Osteoblast (primary cell): ENCODE measurements around the gene AK8. TPM values are rescaled to one million over a fixed set of nuclear protein-coding genes. Genes with fewer than 3 reads are reported as not detected.

ENCODE experiments used
- DNase-seq: peaks from one replicate; pipeline ENCODE4 v3.0.0; 2011; ENCODE audit warnings: low spot score, mixed read lengths; ENCODE audit not compliant: insufficient read length; ENCODE audit errors: missing footprints
- H2AFZ ChIP-seq: 2 replicates; pipeline ENCODE4 v1.6.0; 2011; ENCODE audit warnings: mild to moderate bottlenecking, low read length
- H3K27ac ChIP-seq: 2 replicates; pipeline ENCODE4 v1.5.1; 2011; ENCODE audit warnings: mild to moderate bottlenecking, low read depth, low read length, moderate library complexity
- H3K27me3 ChIP-seq: 2 replicates; pipeline ENCODE4 v1.6.0; 2012; ENCODE audit warnings: mild to moderate bottlenecking, control low read depth, inconsistent platforms, low read length, moderate library complexity; ENCODE audit not compliant: insufficient read depth
- H3K36me3 ChIP-seq: 2 replicates; pipeline ENCODE4 v1.5.1; 2011; ENCODE audit warnings: mild to moderate bottlenecking, low read length, control low read depth, moderate library complexity; ENCODE audit not compliant: insufficient read depth
- H3K4me1 ChIP-seq: 2 replicates; pipeline ENCODE4 v1.5.1; 2011; ENCODE audit warnings: mild to moderate bottlenecking, low read length, control low read depth, moderate library complexity; ENCODE audit not compliant: insufficient read depth
- H3K4me2 ChIP-seq: 2 replicates; pipeline ENCODE4 v1.6.0; 2011; ENCODE audit warnings: mild to moderate bottlenecking, low read length; ENCODE audit not compliant: insufficient read depth
- H3K4me3 ChIP-seq: fragments of 200-600 bp; sonication (generic); 3 replicates; pipeline ENCODE4 v1.5.1; 2012; ENCODE audit warnings: mild to moderate bottlenecking, low read length, inconsistent platforms; ENCODE audit not compliant: insufficient read depth
- H3K79me2 ChIP-seq: 2 replicates; pipeline ENCODE4 v1.6.0; 2012; ENCODE audit warnings: mild to moderate bottlenecking, low read length, control low read depth, inconsistent platforms; ENCODE audit not compliant: insufficient read depth
- H3K9me3 ChIP-seq: 2 replicates; pipeline ENCODE4 v1.5.1; 2011; ENCODE audit warnings: low read depth, low read length, control low read depth
- H4K20me1 ChIP-seq: 2 replicates; pipeline ENCODE4 v1.6.0; 2012; ENCODE audit warnings: mild to moderate bottlenecking, low read length, control low read depth; ENCODE audit not compliant: insufficient read depth
- total RNA-seq: library from RNA; depleted of rRNA; stranded (reverse); fragments of >200 nt; gene quantifications from 2 replicates; pipeline ENCODE4 v1.2.3, GENCODE V29; 2012
- TF ChIP-seq, protein P1 (sequence below): IDR thresholded peaks from 2 replicates; pipeline ENCODE4 v1.5.1; 2011; ENCODE audit warnings: mild to moderate bottlenecking, low read depth, low read length, moderate library complexity; ENCODE audit errors: extremely low read depth

The AK8 gene
- total RNA-seq, 1 donor: 1.1 TPM

- Histone ChIP-seq H3K27me3 (no peaks in the 10 kb centered on the region), H3K4me2 (no peak overlapping the region), H3K79me2 (no peaks in the 10 kb centered on the region), H4K20me1 (no peaks in the 10 kb centered on the region), H3K4me3 (no peak overlapping the region), H3K36me3 (no peaks in the 10 kb centered on the region), H2AFZ (no peak overlapping the region), H3K27ac (no peak overlapping the region), H3K9me3 (peaks cover 10% of the 10 kb centered on the region), H3K4me1 (no peaks in the 10 kb centered on the region)
- TF ChIP-seq, protein P1, sequence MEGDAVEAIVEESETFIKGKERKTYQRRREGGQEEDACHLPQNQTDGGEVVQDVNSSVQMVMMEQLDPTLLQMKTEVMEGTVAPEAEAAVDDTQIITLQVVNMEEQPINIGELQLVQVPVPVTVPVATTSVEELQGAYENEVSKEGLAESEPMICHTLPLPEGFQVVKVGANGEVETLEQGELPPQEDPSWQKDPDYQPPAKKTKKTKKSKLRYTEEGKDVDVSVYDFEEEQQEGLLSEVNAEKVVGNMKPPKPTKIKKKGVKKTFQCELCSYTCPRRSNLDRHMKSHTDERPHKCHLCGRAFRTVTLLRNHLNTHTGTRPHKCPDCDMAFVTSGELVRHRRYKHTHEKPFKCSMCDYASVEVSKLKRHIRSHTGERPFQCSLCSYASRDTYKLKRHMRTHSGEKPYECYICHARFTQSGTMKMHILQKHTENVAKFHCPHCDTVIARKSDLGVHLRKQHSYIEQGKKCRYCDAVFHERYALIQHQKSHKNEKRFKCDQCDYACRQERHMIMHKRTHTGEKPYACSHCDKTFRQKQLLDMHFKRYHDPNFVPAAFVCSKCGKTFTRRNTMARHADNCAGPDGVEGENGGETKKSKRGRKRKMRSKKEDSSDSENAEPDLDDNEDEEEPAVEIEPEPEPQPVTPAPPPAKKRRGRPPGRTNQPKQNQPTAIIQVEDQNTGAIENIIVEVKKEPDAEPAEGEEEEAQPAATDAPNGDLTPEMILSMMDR: no peak
- DNase-seq: no peak
Measured at GRCh38 chr9:132699956-132700355, 178.1 kb downstream of the AK8 start.

DNA sequence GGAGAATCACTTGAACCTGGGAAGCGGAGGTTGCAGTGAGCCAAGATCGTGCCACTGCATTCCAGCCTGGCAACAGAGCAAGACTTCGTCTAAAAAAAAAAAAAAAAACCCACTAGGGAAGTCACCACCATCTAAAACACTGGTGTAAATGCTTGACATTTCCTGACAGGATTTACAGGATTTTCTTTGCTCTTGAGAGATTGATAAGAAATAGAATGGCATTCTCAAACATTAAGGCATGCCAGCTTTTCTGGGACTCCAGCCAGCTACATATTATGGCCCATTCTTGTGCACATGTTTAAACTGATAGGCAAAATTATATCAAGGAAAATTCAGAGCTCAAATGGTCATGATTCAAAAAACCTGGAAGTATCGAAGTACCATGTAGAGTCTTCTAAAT lies 179.1 kb downstream of the AK8 start:
- H3K4me3 ChIP-seq: no peak overlapping the region
- no peaks in the 10 kb centered on the region for H3K4me1 ChIP-seq
- TF ChIP-seq, protein P1: no peak
- H3K27ac ChIP-seq: no peak overlapping the region
- H3K36me3 ChIP-seq: no peaks in the 10 kb centered on the region
- H2AFZ ChIP-seq: no peak overlapping the region
- H3K4me2 ChIP-seq: no peak overlapping the region
- H3K9me3 ChIP-seq: peaks cover 10% of the 10 kb centered on the region
- DNase-seq: no peak
- no peaks in the 10 kb centered on the region for H3K79me2 ChIP-seq
- no peaks in the 10 kb centered on the region for H4K20me1 ChIP-seq
- H3K27me3 ChIP-seq: no peaks in the 10 kb centered on the region

DNA sequence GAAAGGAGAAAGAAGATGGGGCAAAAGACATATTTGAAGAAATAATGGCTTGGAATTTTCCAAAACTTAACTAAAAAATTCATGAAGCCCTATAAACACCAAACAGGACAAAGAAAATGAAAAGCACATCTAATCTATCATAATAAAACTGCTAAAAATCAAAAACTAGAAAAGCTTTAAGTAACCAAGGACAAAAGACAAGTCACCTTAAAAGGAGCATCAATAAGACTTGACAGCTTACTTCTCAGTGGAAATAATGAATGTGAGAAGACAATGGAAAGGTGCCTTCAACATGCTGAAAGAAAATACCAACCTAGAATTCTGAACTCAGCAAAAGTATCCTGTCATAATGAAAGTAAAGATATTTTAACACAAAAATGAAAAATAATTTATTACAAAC lies 180.9 kb downstream of the AK8 start:
- Histone ChIP-seq H3K79me2 (no peaks in the 10 kb centered on the region), H3K4me1 (no peaks in the 10 kb centered on the region), H3K36me3 (no peaks in the 10 kb centered on the region), H3K9me3 (peaks cover 10% of the 10 kb centered on the region), H3K27me3 (no peaks in the 10 kb centered on the region), H2AFZ (no peak overlapping the region), H4K20me1 (no peaks in the 10 kb centered on the region), H3K27ac (no peak overlapping the region), H3K4me2 (no peak overlapping the region), H3K4me3 (no peak overlapping the region)
- TF ChIP-seq, protein P1: no peak
- no peak for DNase-seq

DNA sequence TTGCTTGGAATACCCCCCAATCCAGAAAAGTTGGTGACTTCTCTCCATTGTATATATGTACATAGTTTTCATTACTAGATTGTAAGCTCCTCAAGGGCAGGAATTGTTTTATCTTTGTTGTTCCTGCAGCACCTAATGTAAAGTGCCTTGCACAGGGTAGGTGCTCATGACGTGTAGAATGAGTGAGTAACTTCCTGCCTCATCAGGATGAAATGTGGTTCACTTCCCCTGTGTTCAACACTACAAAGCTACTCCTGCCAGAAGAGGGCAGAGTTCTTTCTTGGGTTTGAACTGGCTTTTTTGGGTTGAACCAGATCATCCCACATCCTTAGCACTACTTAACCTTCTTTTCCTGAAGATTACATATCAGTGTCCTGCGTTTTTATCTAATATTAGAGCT lies 183.9 kb downstream of the AK8 start:
- H3K4me3 ChIP-seq: no peak overlapping the region
- H2AFZ ChIP-seq: no peak overlapping the region
- peaks cover 10% of the 10 kb centered on the region for H3K9me3 ChIP-seq
- H3K4me1 ChIP-seq: no peaks in the 10 kb centered on the region
- H3K36me3 ChIP-seq: peaks cover 19% of the 10 kb centered on the region
- TF ChIP-seq, protein P1: no peak
- H3K27ac ChIP-seq: no peak overlapping the region
- H3K27me3 ChIP-seq: no peaks in the 10 kb centered on the region
- DNase-seq: no peak
- no peak overlapping the region for H3K4me2 ChIP-seq
- no peaks in the 10 kb centered on the region for H3K79me2 ChIP-seq
- peaks cover 3% of the 10 kb centered on the region for H4K20me1 ChIP-seq
